HepG2 (cell line): ENCODE results near the gene SPTB. TPM values are rescaled to one million over a fixed set of nuclear protein-coding genes. Genes with fewer than 3 reads are reported as not detected.

Source experiments
- ATAC-seq: fragments of 200-7000 bp; cut with Tn5 transposase; 3 replicates; pipeline ENCODE4 v1.9.1; 2020; ENCODE audit warnings: mild to moderate bottlenecking, moderate library complexity
- BruUV-seq: library from RNA; stranded (reverse); fragments of 400-500 nt; replicated peaks from 2 replicates; lab custom pipeline; 2021; lab: Mats Ljungman, UMichigan
- CTCF ChIA-PET: fragments of 300-600 bp; formaldehyde crosslinking; extraction: SDS; loops from one replicate; lab custom pipeline; 2021; ENCODE audit warnings: low total read pairs, inconsistent platforms, low intra/inter-chr PET ratio; lab: Yijun Ruan, JAX
- POLR2A ChIA-PET: fragments of 350-600 bp; sonication (Branson Sonifier 250); formaldehyde crosslinking; loops from one replicate; lab custom pipeline; 2020; ENCODE audit warnings: antibody characterized with exemption, inconsistent platforms; lab: Yijun Ruan, JAX
- DNase-seq: peaks from one replicate; pipeline ENCODE4 v3.0.0-alpha.2; 2015; ENCODE audit warnings: low spot score
- FAIRE-seq: peaks from 3 replicates; lab custom pipeline; 2011; peaks lifted over from hg19 to GRCh38; lab: Jason Lieb, UNC
- H2AFZ ChIP-seq: one replicate; pipeline ENCODE4 v1.6.1; 2011; ENCODE audit warnings: low read length, inconsistent platforms
- H3K27ac ChIP-seq: fragments of 300-600 bp; 3 replicates; pipeline ENCODE4 v1.8.0; 2011; ENCODE audit warnings: mixed run types, mild to moderate bottlenecking, mixed read lengths, low read length, inconsistent platforms; ENCODE audit not compliant: insufficient read depth; ENCODE audit errors: extremely low read length
- H3K27me3 ChIP-seq, 2 experiments: fragments of 200-600 bp in 1 of 2; 2 replicates in 1 of 2; 3 replicates in 1 of 2; pipeline versions ENCODE4 v1.6.0 to v1.8.0; 2011; ENCODE audit warnings: low read length in 2 of 2, mild to moderate bottlenecking in 2 of 2, moderate library complexity in 2 of 2, inconsistent platforms in 1 of 2; ENCODE audit not compliant: insufficient read depth in 2 of 2, control insufficient read depth in 1 of 2
- H3K36me3 ChIP-seq, 2 experiments: fragments of 200-600 bp in 1 of 2; replicated peaks in 1 of 2; 2 replicates in 1 of 2; 3 replicates in 1 of 2; pipeline versions ENCODE4 v1.5.1 to v1.8.0; 2011; ENCODE audit warnings: low read length in 2 of 2, inconsistent platforms in 1 of 2; ENCODE audit not compliant: insufficient read depth in 2 of 2, control insufficient read depth in 1 of 2
- H3K4me1 ChIP-seq: 2 replicates; pipeline ENCODE4 v1.5.1; 2012; ENCODE audit warnings: low read length, inconsistent platforms; ENCODE audit not compliant: insufficient read depth
- H3K4me2 ChIP-seq: 2 replicates; pipeline ENCODE4 v1.6.0; 2011; ENCODE audit warnings: low read depth, low read length, inconsistent platforms
- H3K4me3 ChIP-seq, 3 experiments: fragments of 200-600 bp in 1 of 3; sonication (generic), shearing (Covaris generic) in 1 of 3; replicated peaks in 1 of 3; 2 replicates each; pipeline ENCODE4 v1.5.1; 2011 to 2016; ENCODE audit warnings: low read length in 3 of 3, inconsistent platforms in 2 of 3, low read depth in 2 of 3, mild to moderate bottlenecking in 2 of 3, control low read depth in 1 of 3, mixed read lengths in 1 of 3; ENCODE audit not compliant: insufficient read depth in 1 of 3
- H3K79me2 ChIP-seq: one replicate; pipeline ENCODE4 v1.6.1; 2011; ENCODE audit warnings: low read length, inconsistent platforms; ENCODE audit not compliant: insufficient read depth
- H3K9ac ChIP-seq: 2 replicates; pipeline ENCODE4 v1.6.0; 2011; ENCODE audit warnings: mild to moderate bottlenecking, low read depth, low read length, inconsistent platforms; ENCODE audit not compliant: insufficient read depth
- H3K9me3 ChIP-seq: 2 replicates; pipeline ENCODE4 v1.5.1; 2012; ENCODE audit warnings: mild to moderate bottlenecking, low read length
- H4K20me1 ChIP-seq: 2 replicates; pipeline ENCODE4 v1.6.0; 2011; ENCODE audit warnings: inconsistent platforms, mild to moderate bottlenecking, low read length, moderate library complexity; ENCODE audit not compliant: insufficient read depth
- ADNP ChIP-seq: sonication (generic); formaldehyde crosslinking; IDR thresholded peaks from 2 replicates; pipeline ENCODE4 v1.4.0; 2020; ENCODE audit warnings: missing genetic modification reagents
- NCOR1 ChIP-seq: fragments of 200-600 bp; sonication (generic); IDR thresholded peaks from 2 replicates; pipeline ENCODE4 v1.7.0; 2017; ENCODE audit warnings: antibody characterized with exemption, low read length, borderline replicate concordance
- NR3C1 ChIP-seq: sonication (generic); formaldehyde crosslinking; IDR thresholded peaks from 2 replicates; pipeline ENCODE4 v1.4.0; 2020; ENCODE audit warnings: missing genetic modification reagents
- SAP130 ChIP-seq: IDR thresholded peaks from 2 replicates; pipeline ENCODE4 v1.6.1; 2016; ENCODE audit warnings: low read depth
- TGIF2 ChIP-seq: IDR thresholded peaks from 2 replicates; pipeline ENCODE4 v1.6.1; 2016; ENCODE audit warnings: control low read depth, missing compliant biosample characterization
- ZBTB7B ChIP-seq: sonication (generic); formaldehyde crosslinking; IDR thresholded peaks from 2 replicates; pipeline ENCODE4 v1.4.0; 2020; ENCODE audit warnings: missing genetic modification reagents
- ZNF207 ChIP-seq: fragments of 450-650 bp; IDR thresholded peaks from 2 replicates; pipeline ENCODE4 v1.6.1; 2016; ENCODE audit warnings: antibody characterized with exemption, borderline replicate concordance
- ZNF567 ChIP-seq: sonication (generic); formaldehyde crosslinking; IDR thresholded peaks from 2 replicates; pipeline ENCODE4 v1.8.1; 2023; ENCODE audit warnings: mild to moderate bottlenecking, missing genetic modification reagents, borderline replicate concordance
- ZNF766 ChIP-seq: sonication (generic); formaldehyde crosslinking; IDR thresholded peaks from 2 replicates; pipeline ENCODE4 v1.5.0; 2020; ENCODE audit warnings: missing genetic modification reagents, borderline replicate concordance
- WGBS: methylation state at CpG from one replicate; pipeline ENCODE4 v1.1.6; 2017; ENCODE audit warnings: low lambda C conversion rate; 5-methylcytosine and 5-hydroxymethylcytosine counted together
- in situ Hi-C: cut with HindIII; loops from 2 replicates; pipeline ENCODE4 v1.10.0; 2017; ENCODE audit warnings: low pct_unique_long_range_greater_than_20kb; ENCODE audit not compliant: extremely low pct_ligation_motif_present
- intact Hi-C: fragments of 100-400 bp; cut with micrococcal nuclease; formaldehyde crosslinking; loops from one replicate; pipeline ENCODE4 v1.10.0; 2022; ENCODE audit not compliant: unreplicated experiment
- polyA plus RNA-seq, 8 experiments: library from polyadenylated mRNA; depleted of rRNA in 3 of 8; stranded (reverse) in 7 of 8; unstranded in 1 of 8; fragments of >200 nt; fragmentation: Illumina TruSeq in 4 of 8; extraction: Trizol in 4 of 8; gene quantifications; 2 replicates each; pipeline versions ENCODE4 v1.2.1 to v1.2.3, GENCODE V29; 2011 to 2016; ENCODE audit warnings: low read depth in 4 of 8, missing spikeins in 1 of 8, mixed read lengths in 1 of 8; ENCODE audit not compliant: insufficient read depth in 1 of 8
- total RNA-seq, 5 experiments: library from RNA; depleted of rRNA; stranded (reverse); fragments of >200 nt; fragmentation: Illumina TruSeq; extraction: Trizol; gene quantifications; 2 replicates each; pipeline ENCODE4 v1.2.3, GENCODE V29; 2016; ENCODE audit warnings: low read depth in 1 of 5
- TF ChIP-seq, protein P1 (sequence below): sonication (generic); formaldehyde crosslinking; IDR thresholded peaks from 2 replicates; pipeline ENCODE4 v1.5.0; 2020; ENCODE audit warnings: missing genetic modification reagents
- TF ChIP-seq, protein P2 (sequence below): IDR thresholded peaks from 2 replicates; pipeline ENCODE4 v1.6.1; 2016; ENCODE audit warnings: control low read depth
- TF ChIP-seq, protein P3 (sequence below): fragments of 450-650 bp; IDR thresholded peaks from 2 replicates; pipeline ENCODE4 v1.6.1; 2016
- TF ChIP-seq, protein P4 (sequence below): IDR thresholded peaks from 2 replicates; pipeline ENCODE4 v1.6.1; 2016; ENCODE audit warnings: low read depth, borderline replicate concordance
- TF ChIP-seq, protein P5 (sequence below): IDR thresholded peaks from 2 replicates; pipeline ENCODE4 v1.6.1; 2016
- TF ChIP-seq, protein P6 (sequence below): IDR thresholded peaks from 2 replicates; pipeline ENCODE4 v1.6.1; 2012; ENCODE audit warnings: low read length, improper control_type of control experiment

Gene SPTB
- total and polyA plus RNA-seq, 2 of the 13 experiments (the other 11 are each of a cell fraction or from before 2014, with no cell fraction given) = 0.01 to 0.02 TPM

DNA sequence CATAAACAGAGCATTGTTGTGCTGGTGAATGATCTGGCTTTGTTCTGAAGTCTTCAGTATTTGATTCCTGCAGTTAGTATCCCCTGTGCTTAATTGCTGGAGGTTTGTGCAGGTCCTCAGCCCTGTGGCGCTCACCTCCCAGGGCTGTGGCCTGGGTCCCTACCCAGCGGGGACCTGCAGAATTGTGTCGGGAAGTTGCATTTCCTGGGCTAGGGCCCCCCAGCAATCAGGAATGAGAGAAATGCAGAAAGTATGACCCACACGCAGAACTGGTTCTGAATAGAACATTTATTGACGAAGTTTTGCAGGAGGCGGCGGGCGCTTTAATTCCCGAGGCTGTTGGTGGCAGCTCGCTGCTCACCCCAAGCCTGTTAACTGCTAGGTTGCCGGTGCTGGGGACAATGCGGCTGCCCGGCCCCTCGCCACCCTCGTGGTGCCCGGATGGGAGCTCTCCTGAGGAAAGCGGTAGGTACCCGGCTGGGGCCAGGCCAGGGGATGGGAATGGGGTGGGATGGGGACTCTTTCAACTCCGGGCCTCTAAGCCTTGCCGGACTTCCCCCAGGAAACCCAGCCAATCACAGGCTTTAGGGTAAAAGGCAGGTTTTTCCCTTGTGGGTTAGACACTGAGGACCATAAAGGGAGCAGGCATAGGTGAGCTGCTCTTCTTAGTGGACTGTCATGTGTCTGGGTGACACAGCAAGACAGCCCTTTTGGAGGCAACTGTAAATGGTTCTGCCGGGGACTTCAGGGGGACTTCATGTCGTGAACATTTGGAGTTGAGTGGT is 163.9 kb downstream of the SPTB start:
- peaks cover 34% of the 10 kb centered on the region for H3K79me2 ChIP-seq
- no peak overlapping the region for H3K4me2 ChIP-seq
- TF ChIP-seq NCOR1 = no peak
- TF ChIP-seq, protein P1, sequence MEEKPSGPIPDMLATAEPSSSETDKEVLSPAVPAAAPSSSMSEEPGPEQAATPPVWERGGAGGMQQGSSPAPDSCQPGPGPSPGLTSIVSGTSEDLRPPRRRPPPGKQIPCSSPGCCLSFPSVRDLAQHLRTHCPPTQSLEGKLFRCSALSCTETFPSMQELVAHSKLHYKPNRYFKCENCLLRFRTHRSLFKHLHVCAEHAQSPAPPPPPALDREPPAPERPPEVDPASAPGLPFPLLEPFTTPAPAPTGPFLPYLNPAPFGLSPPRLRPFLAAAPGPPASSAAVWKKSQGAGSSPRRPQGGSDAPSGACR (CRISPR knock-in tag) = no peak
- TF ChIP-seq, protein P2, sequence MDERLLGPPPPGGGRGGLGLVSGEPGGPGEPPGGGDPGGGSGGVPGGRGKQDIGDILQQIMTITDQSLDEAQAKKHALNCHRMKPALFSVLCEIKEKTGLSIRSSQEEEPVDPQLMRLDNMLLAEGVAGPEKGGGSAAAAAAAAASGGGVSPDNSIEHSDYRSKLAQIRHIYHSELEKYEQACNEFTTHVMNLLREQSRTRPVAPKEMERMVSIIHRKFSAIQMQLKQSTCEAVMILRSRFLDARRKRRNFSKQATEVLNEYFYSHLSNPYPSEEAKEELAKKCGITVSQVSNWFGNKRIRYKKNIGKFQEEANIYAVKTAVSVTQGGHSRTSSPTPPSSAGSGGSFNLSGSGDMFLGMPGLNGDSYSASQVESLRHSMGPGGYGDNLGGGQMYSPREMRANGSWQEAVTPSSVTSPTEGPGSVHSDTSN = no peak
- TF ChIP-seq, protein P3, sequence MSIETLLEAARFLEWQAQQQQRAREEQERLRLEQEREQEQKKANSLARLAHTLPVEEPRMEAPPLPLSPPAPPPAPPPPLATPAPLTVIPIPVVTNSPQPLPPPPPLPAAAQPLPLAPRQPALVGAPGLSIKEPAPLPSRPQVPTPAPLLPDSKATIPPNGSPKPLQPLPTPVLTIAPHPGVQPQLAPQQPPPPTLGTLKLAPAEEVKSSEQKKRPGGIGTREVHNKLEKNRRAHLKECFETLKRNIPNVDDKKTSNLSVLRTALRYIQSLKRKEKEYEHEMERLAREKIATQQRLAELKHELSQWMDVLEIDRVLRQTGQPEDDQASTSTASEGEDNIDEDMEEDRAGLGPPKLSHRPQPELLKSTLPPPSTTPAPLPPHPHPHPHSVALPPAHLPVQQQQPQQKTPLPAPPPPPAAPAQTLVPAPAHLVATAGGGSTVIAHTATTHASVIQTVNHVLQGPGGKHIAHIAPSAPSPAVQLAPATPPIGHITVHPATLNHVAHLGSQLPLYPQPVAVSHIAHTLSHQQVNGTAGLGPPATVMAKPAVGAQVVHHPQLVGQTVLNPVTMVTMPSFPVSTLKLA = no peak
- TF ChIP-seq ZBTB7B (CRISPR knock-in tag) = no peak
- TF ChIP-seq, protein P4, sequence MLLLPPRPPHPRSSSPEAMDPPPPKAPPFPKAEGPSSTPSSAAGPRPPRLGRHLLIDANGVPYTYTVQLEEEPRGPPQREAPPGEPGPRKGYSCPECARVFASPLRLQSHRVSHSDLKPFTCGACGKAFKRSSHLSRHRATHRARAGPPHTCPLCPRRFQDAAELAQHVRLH = no peak
- no peak for TF ChIP-seq TGIF2 (CRISPR knock-in tag)
- TF ChIP-seq ZNF207 = no peak
- no peak for TF ChIP-seq ADNP (CRISPR knock-in tag)
- no peak for TF ChIP-seq ZNF766 (CRISPR knock-in tag)
- TF ChIP-seq, protein P5, sequence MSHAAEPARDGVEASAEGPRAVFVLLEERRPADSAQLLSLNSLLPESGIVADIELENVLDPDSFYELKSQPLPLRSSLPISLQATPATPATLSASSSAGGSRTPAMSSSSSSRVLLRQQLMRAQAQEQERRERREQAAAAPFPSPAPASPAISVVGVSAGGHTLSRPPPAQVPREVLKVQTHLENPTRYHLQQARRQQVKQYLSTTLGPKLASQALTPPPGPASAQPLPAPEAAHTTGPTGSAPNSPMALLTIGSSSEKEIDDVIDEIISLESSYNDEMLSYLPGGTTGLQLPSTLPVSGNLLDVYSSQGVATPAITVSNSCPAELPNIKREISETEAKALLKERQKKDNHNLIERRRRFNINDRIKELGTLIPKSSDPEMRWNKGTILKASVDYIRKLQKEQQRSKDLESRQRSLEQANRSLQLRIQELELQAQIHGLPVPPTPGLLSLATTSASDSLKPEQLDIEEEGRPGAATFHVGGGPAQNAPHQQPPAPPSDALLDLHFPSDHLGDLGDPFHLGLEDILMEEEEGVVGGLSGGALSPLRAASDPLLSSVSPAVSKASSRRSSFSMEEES (CRISPR knock-in tag) = no peak
- no peak for TF ChIP-seq SAP130 (CRISPR knock-in tag)
- TF ChIP-seq NR3C1 (CRISPR knock-in tag) = no peak
- TF ChIP-seq, protein P6, sequence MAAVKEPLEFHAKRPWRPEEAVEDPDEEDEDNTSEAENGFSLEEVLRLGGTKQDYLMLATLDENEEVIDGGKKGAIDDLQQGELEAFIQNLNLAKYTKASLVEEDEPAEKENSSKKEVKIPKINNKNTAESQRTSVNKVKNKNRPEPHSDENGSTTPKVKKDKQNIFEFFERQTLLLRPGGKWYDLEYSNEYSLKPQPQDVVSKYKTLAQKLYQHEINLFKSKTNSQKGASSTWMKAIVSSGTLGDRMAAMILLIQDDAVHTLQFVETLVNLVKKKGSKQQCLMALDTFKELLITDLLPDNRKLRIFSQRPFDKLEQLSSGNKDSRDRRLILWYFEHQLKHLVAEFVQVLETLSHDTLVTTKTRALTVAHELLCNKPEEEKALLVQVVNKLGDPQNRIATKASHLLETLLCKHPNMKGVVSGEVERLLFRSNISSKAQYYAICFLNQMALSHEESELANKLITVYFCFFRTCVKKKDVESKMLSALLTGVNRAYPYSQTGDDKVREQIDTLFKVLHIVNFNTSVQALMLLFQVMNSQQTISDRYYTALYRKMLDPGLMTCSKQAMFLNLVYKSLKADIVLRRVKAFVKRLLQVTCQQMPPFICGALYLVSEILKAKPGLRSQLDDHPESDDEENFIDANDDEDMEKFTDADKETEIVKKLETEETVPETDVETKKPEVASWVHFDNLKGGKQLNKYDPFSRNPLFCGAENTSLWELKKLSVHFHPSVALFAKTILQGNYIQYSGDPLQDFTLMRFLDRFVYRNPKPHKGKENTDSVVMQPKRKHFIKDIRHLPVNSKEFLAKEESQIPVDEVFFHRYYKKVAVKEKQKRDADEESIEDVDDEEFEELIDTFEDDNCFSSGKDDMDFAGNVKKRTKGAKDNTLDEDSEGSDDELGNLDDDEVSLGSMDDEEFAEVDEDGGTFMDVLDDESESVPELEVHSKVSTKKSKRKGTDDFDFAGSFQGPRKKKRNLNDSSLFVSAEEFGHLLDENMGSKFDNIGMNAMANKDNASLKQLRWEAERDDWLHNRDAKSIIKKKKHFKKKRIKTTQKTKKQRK = no peak
- no peak for TF ChIP-seq ZNF567 (CRISPR knock-in tag)

More for the DNA sequence above, 163.9 kb downstream of the SPTB start:
- POLR2A ChIA-PET = no interaction called here
- DNase-seq = no peak
- in situ Hi-C loops = no loop called here
- no peak overlapping the region for H3K27ac ChIP-seq
- no peak for FAIRE-seq
- H3K27me3 ChIP-seq = no peaks in the 10 kb centered on the region
- no peak overlapping the region for H2AFZ ChIP-seq
- H3K4me1 ChIP-seq = peaks cover 36% of the 10 kb centered on the region
- H3K9ac ChIP-seq = no peak overlapping the region
- no peak overlapping the region for H3K4me3 ChIP-seq
- CTCF ChIA-PET = no interaction called here
- H4K20me1 ChIP-seq = no peaks in the 10 kb centered on the region
- H3K36me3 ChIP-seq = peaks cover 0 to 1% of the 10 kb centered on the region in 2 experiments; a peak in 1 of 5 replicates
- no peak for ATAC-seq
- peaks cover 13% of the 10 kb centered on the region for H3K9me3 ChIP-seq
- no TSS peak for BruUV-seq
- intact Hi-C loops = no loop called here
- WGBS = 96% methylated on average over 10 of the region's 22 CpGs
